HepG2 (cell line): ENCODE measurements around the gene CIAO2B. TPM values are rescaled to one million over a fixed set of nuclear protein-coding genes. Genes with fewer than 3 reads are reported as not detected.

ENCODE experiments used
- CBFB ChIP-seq: sonication (generic); formaldehyde crosslinking; IDR thresholded peaks from 2 replicates; pipeline ENCODE4 v1.4.0; 2020; ENCODE audit warnings: missing genetic modification reagents
- GATAD2A ChIP-seq: IDR thresholded peaks from 2 replicates; pipeline ENCODE4 v1.6.1; 2016
- HMG20A ChIP-seq: IDR thresholded peaks from 2 replicates; pipeline ENCODE4 v1.6.1; 2016; ENCODE audit warnings: borderline replicate concordance
- KDM5B ChIP-seq: sonication (generic); formaldehyde crosslinking; IDR thresholded peaks from 2 replicates; pipeline ENCODE4 v1.4.0; 2020; ENCODE audit warnings: missing genetic modification reagents, mild to moderate bottlenecking, borderline replicate concordance
- MAZ ChIP-seq, 2 experiments: sonication (generic) in 1 of 2; formaldehyde crosslinking in 1 of 2; IDR thresholded peaks; 2 replicates each; pipeline versions ENCODE4 v1.5.0 to v1.6.1; 2012 to 2020; ENCODE audit warnings: low read depth in 2 of 2, mild to moderate bottlenecking in 2 of 2, borderline replicate concordance in 1 of 2, improper control_type of control experiment in 1 of 2, low read length in 1 of 2, missing genetic modification reagents in 1 of 2, moderate library complexity in 1 of 2
- PAWR ChIP-seq: sonication (generic); formaldehyde crosslinking; IDR thresholded peaks from 2 replicates; pipeline ENCODE4 v1.4.0; 2020; ENCODE audit warnings: missing genetic modification reagents, mild to moderate bottlenecking, borderline replicate concordance
- ZNF10 ChIP-seq: sonication (generic); formaldehyde crosslinking; IDR thresholded peaks from 2 replicates; pipeline ENCODE4 v1.4.0; 2020; ENCODE audit warnings: mild to moderate bottlenecking, low read depth, missing genetic modification reagents, borderline replicate concordance
- ZNF335 ChIP-seq: sonication (generic); formaldehyde crosslinking; IDR thresholded peaks from 2 replicates; pipeline ENCODE4 v1.4.0; 2020; ENCODE audit warnings: missing genetic modification reagents
- ZNF350 ChIP-seq: sonication (generic); formaldehyde crosslinking; IDR thresholded peaks from 2 replicates; pipeline ENCODE4 v1.4.0; 2020; ENCODE audit warnings: mild to moderate bottlenecking, low read depth, missing genetic modification reagents, borderline replicate concordance
- ZSCAN12 ChIP-seq: sonication (generic); formaldehyde crosslinking; IDR thresholded peaks from 2 replicates; pipeline ENCODE4 v1.9.0; 2021; ENCODE audit warnings: mild to moderate bottlenecking, missing genetic modification reagents
- ZSCAN20 ChIP-seq: sonication (generic); formaldehyde crosslinking; IDR thresholded peaks from 2 replicates; pipeline ENCODE4 v1.4.0; 2020; ENCODE audit warnings: missing genetic modification reagents, mild to moderate bottlenecking, borderline replicate concordance
- polyA plus RNA-seq, 8 experiments: library from polyadenylated mRNA; depleted of rRNA in 3 of 8; stranded (reverse) in 7 of 8; unstranded in 1 of 8; fragments of >200 nt; fragmentation: Illumina TruSeq in 4 of 8; extraction: Trizol in 4 of 8; gene quantifications; 2 replicates each; pipeline versions ENCODE4 v1.2.1 to v1.2.3, GENCODE V29; 2011 to 2016; ENCODE audit warnings: low read depth in 4 of 8, missing spikeins in 1 of 8, mixed read lengths in 1 of 8; ENCODE audit not compliant: insufficient read depth in 1 of 8
- total RNA-seq, 5 experiments: library from RNA; depleted of rRNA; stranded (reverse); fragments of >200 nt; fragmentation: Illumina TruSeq; extraction: Trizol; gene quantifications; 2 replicates each; pipeline ENCODE4 v1.2.3, GENCODE V29; 2016; ENCODE audit warnings: low read depth in 1 of 5
- TF ChIP-seq, protein P1 (sequence below): sonication (generic); formaldehyde crosslinking; IDR thresholded peaks from 2 replicates; pipeline ENCODE4 v1.5.0; 2020; ENCODE audit warnings: missing genetic modification reagents, mild to moderate bottlenecking, borderline replicate concordance
- TF ChIP-seq, protein P2 (sequence below): sonication (generic); formaldehyde crosslinking; IDR thresholded peaks from 2 replicates; pipeline ENCODE4 v1.5.1; 2020; ENCODE audit warnings: mild to moderate bottlenecking, missing genetic modification reagents, moderate library complexity

Gene CIAO2B
- total and polyA plus RNA-seq, 2 of the 13 experiments (the other 11 are each of a cell fraction or from before 2014, with no cell fraction given): 157 to 293 TPM

DNA sequence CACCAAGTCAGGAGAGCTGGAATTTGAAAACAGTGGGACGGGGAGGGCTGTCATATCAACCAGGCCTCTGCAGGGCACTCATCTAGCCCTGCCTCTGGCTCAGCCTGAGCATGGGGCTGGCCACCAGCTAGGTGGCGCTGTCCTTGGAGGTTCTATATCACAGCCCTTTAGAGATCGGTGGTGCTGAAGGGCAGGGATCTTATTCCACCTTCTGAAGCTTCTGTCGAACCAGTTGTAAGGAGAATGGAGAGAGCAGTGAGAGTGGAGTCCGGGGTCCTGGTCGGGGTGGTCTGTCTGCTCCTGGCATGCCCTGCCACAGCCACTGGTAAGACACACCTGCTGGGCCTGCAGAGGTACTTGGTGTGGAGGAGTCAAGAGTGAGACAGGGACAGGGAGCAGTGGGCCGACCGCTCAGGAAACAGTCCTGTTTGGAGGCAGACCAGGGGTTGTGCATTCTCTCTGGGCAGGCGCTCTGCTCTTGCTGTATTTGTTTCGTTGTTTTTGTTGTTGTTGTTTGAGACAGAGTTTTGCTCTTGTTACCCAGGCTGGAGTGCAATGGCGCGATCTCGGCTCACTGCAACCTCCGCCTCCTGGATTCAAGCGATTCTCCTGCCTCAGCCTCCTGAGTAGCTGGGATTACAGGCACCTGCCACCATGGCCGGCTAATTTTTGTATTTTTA is 27.0 kb upstream of the CIAO2B start, which contains the start of gene CES3 (continued):
- TF ChIP-seq, protein P1, sequence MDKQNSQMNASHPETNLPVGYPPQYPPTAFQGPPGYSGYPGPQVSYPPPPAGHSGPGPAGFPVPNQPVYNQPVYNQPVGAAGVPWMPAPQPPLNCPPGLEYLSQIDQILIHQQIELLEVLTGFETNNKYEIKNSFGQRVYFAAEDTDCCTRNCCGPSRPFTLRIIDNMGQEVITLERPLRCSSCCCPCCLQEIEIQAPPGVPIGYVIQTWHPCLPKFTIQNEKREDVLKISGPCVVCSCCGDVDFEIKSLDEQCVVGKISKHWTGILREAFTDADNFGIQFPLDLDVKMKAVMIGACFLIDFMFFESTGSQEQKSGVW (CRISPR knock-in tag): no peak
- TF ChIP-seq ZSCAN12 (CRISPR knock-in tag) (peak; percentile 66; the same call in 1 of the 2 replicates), ZNF10 (CRISPR knock-in tag) (no peak), ZNF335 (CRISPR knock-in tag) (no peak), ZNF350 (CRISPR knock-in tag) (peak; percentile 46; the same call in 1 of the 2 replicates), KDM5B (CRISPR knock-in tag) (peak; percentile 48; the same call in 1 of the 2 replicates), ZSCAN20 (no peak), MAZ (IDR thresholded peaks at IDR 0.05; ENCODE audit: borderline replicate concordance, low read depth, low read length) (no peak; the same call in 1 of the 2 replicates), MAZ (CRISPR knock-in tag; IDR thresholded peaks at IDR 0.05; ENCODE audit: low read depth) (peak; percentile 37; the same call in 1 of the 2 replicates), CBFB (CRISPR knock-in tag) (no peak), GATAD2A (CRISPR knock-in tag) (peak; percentile 65), HMG20A (CRISPR knock-in tag) (0 out of 2 replicates have a peak, but pooled peaks have one; percentile 11), PAWR (0 out of 2 replicates have a peak, but pooled peaks have one; percentile 64)
- TF ChIP-seq, protein P2, sequence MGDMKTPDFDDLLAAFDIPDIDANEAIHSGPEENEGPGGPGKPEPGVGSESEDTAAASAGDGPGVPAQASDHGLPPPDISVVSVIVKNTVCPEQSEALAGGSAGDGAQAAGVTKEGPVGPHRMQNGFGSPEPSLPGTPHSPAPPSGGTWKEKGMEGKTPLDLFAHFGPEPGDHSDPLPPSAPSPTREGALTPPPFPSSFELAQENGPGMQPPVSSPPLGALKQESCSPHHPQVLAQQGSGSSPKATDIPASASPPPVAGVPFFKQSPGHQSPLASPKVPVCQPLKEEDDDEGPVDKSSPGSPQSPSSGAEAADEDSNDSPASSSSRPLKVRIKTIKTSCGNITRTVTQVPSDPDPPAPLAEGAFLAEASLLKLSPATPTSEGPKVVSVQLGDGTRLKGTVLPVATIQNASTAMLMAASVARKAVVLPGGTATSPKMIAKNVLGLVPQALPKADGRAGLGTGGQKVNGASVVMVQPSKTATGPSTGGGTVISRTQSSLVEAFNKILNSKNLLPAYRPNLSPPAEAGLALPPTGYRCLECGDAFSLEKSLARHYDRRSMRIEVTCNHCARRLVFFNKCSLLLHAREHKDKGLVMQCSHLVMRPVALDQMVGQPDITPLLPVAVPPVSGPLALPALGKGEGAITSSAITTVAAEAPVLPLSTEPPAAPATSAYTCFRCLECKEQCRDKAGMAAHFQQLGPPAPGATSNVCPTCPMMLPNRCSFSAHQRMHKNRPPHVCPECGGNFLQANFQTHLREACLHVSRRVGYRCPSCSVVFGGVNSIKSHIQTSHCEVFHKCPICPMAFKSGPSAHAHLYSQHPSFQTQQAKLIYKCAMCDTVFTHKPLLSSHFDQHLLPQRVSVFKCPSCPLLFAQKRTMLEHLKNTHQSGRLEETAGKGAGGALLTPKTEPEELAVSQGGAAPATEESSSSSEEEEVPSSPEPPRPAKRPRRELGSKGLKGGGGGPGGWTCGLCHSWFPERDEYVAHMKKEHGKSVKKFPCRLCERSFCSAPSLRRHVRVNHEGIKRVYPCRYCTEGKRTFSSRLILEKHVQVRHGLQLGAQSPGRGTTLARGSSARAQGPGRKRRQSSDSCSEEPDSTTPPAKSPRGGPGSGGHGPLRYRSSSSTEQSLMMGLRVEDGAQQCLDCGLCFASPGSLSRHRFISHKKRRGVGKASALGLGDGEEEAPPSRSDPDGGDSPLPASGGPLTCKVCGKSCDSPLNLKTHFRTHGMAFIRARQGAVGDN (CRISPR knock-in tag): peak; percentile 83
